Stimulated activated CD4-positive, alpha-beta T cell treated with anti-CD3 and anti-CD28 coated beads, Interleukin-4, amount 100 ng/mL, for 24 hours (primary cell): ENCODE measurements around the gene COL9A3.
A peak's percentile ranks its signal among the peaks of the same experiment; 100 is the strongest.

Experiments
- DNase-seq: peaks from one replicate; pipeline ENCODE4 v3.0.0-alpha.2; 2020

COL9A3 gene

GRCh38 chr20:62861726-62862336 is 45.0 kb downstream of the COL9A3 start, which contains the start of gene TCFL5:
Gene TCFL5, minus strand, starts transcription at chr20:62861822. Its CDS starts 152 bp downstream, at chr20:62861670.
- peak; percentile 93 for DNase-seq

DNA sequence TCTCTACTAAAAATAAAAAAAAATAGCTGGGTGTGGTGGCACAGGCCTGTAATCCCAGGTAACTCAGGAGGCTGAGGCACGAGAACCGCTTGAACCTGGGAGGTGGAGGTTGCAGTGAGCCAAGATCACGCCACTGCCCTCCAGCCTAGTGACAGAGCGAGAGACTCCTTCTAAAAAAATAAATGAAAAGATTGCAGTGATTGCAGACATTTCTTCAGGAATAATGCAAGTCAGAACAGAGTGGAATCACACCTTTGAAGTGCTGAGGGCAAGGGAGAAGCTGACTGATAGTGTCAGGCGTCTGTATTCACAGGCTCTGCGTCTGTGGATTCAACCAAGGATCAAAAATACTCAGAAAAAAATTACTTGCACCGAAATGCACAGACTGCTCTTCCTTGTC is 47.4 kb downstream of the COL9A3 start:
- no peak for DNase-seq

GRCh38 chr20:62872184-62872847 is 55.5 kb downstream of the COL9A3 start:
- no peak for DNase-seq

GRCh38 chr20:62872862-62873261 is 56.0 kb downstream of the COL9A3 start:
- no peak for DNase-seq

DNA sequence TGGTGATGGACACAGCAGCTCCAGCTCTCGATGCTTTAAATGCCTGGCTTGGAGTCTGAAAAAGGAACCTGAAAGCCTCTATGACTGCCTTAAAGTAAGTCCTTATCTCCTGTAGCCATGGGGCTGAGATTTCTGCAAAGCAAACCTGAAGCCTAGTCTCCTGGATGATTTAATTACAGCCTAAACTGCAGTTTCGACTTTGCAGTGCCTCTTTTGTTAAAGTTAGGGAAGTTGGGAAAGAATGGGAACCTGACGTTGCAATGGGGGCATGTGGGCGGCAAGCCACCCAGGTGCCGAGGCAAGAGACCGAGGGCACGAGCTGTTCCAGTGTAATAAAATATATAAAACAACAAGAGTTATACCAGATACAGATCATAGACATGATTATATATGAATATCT is 56.4 kb downstream of the COL9A3 start:
- DNase-seq = no peak

DNA sequence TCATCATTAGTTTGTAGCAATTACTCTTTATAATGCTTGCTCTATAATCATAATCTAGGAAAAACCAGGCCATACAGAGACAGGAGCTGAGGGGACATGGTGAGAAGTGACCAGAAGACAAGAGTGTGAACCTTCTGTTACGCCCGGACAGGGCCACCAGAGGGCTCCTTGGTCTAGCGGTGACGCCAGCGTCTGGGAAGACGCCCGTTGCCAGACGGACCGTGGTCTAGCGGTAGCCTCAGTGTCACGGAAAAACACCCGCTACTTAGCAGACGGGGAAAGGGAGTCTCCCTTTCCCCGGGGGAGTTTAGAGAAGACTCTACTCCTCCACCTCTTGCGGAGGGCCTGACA is 56.8 kb downstream of the COL9A3 start:
- peak; percentile 22 for DNase-seq

DNA sequence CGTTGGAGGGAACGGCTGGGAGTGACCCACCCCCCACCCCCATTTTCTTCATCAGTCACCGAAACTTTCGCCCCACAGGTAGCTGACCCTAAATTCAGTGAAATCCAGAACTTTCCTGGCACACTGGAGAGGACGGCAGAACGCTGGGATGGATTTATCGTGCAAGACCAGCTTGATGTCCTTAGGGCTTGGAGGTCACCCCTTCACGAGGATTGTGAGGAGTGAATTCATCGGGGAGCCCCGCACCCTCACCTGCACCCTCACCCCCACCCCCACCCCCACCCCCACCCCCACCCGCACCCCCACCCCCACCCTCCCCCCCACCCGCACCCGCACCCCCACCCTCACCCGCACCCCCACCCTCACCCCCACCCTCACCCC is 58.1 kb downstream of the COL9A3 start:
- no peak for DNase-seq

DNA sequence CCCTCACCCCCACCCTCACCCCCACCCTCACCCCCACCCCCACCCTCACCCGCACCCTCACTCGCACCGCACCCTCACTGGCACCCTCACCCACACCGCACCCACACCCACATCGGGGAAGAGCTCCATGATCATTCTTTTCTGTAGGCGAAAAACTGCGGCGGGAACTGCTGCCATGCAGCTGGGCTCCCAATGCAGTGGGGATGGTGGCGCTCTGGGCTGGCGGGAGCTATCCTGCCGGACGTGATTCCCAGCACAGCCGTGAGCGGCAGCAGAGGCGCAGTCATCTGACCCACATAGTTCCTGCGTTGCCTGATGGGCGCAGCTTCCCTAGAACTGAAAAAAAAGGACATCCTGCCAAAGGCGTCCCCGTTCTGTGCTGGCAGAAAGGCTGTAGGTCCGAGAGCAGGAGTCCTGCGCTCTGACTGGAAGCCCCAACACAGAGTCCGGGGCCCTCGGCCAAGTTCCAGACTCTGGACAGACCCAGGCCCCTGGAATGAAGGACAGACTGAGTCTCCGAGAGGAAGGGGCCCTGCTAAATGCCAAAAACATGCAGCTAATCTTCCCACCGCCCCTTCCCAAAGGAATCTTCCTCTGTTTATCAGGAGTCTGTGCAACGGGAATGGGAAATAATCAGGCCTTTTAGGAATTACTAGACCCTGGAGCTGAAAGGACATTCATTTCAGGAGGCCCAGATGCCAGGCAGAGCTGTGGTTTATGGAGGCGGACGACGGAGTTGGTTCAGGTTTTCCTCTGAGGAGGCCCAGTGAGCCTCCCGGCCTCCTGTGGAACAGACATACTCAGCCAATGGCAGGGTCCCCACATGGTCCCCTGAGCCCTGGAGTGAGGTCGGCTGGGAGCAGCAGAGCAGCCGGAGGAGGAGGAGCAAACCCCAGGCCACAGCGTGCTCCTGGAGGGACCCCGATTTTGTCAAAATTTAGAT is 58.8 kb downstream of the COL9A3 start:
- no peak for DNase-seq

DNA sequence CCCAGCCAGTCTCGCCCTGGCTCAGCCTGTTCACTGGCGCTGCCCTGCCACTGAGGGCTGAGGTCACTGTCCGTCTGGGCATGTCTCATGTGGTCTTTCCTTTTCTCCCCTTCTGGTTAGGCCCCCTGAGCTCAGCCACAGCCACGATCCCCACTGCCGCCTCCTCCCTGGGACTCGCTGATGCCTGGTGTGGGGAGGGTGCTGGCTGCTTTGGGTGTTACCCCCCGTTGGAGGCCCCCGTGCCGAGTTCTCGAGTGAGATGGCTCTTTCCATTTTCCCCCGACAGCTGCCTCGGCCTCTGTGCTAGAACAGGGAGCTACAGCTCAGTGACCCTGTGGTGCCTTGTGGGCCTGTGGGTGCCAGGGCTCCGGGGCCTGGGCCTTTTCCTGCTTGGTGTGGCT is 59.7 kb downstream of the COL9A3 start:
- no peak for DNase-seq

DNA sequence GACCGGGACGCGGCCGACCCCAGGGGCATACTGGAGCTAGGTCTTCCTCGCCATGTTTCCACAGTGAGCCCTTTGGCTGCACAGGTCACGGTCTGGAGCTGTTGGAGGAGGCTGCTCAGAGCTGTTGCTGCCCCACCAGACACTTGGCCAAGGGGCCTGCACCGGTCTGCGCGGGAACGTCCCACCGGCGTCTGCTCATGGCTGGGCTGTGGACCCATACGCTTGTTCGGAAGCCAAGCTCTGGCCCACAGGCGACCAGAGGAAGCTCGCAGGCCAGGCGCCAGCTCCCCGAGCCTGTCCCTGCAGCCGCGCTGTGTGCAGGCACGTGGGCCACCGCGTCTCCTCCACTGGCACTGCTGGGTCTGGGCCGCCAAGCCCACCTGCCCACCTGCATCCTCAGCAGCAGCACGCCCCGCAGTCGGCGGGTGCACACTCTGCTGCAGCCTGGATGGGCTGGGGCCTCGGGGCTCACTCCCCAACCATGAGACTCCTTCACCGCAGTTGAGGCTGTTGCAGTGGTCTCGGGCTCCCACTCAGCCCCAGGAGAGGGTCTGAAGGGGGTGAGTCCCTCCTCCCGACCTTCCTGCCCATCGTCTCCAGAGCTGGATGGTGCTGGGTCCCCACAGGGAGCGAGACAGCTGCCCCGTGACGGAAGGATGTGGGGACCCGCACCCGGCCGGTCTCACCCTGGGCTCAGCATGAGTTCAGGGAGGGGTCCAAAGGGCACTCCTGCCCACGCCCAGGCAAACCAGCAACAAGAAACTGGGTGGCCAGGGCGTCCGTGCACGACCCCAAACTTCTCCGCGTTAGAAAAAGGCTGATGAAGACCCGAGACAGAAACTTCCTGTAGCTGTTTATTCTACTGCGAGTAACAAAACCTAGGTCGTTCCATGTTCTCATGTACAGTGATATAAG is 60.3 kb downstream of the COL9A3 start:
- DNase-seq = no peak

- no peak for DNase-seq
Measured at GRCh38 chr20:62878244-62879038, 61.6 kb downstream of the COL9A3 start.

- DNase-seq = no peak
Measured at GRCh38 chr20:62879275-62880146, 62.7 kb downstream of the COL9A3 start.

- DNase-seq = no peak
Measured at GRCh38 chr20:62880147-62880934, 63.5 kb downstream of the COL9A3 start.

DNA sequence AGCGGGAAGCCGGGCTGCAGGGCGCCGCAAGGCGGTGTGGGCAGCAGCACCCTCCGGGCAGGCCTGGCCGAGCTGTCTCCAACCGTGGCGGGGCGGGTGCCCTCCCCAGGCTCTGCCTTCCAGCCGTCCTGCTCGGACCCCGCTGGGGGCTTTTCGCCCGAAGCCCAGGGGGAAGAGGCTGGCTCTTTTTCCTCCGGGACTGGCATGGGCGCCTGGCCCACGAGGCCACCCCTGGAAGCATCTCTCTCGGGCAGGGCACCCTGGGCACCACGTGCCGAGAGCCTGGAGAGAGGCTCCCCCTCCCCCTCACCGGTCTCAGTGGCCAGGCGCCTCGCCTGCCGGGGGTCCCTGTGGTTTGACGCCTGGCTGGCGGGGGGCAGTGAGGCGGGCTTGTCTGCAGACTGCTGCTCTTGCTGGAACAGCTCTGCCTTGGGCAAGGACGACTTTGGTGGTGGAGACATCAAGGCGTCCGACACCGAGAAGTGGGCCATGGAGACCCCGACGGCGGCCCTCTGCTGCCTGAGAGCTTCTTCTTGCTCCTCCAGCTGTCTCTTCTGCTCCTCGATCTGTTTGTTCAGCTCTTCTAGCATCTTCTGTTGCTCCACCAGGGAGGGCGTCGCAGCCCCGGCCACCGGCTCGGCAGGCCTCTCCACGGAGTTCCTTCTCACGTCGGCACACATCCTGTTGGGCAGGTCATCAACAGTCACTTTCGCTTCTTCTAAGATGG is 64.2 kb downstream of the COL9A3 start:
- no peak for DNase-seq

DNA sequence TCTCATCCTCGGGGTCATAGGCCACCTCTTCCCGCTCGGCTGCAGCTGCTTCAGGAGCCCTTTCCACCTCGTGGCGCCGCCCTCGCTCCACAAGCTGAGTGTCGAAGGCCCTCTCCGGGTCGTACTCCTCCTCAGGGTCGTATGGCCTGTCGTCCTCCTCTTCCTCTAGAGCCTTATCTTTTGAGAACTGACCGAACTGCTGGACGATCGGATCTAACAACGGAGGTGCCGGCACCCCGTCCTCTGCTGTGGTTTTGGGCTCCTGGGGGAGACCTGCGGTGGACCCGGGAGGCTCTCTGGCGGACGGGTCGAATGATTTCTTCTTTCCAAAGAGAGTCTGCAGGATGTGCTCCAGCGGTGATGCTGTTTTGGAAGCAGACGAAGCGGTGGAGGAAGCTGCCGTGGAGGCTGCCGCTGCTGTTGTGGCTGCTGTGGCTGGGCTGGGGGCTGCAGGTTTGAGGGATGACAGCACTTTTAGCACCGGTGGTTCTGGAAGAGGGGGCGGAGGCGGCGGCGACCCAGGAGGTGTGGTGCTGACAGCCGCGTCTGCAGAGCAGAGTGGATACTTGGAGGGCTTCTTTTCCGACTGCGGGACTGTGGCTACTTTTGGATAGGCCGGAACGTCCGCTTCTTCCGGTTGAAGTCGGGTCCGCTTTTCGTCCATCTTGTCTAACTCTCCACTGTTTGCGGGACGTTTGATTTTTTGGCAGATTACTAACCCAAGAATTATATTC is 65.0 kb downstream of the COL9A3 start:
- no peak for DNase-seq

- no peak for DNase-seq
Measured at GRCh38 chr20:62882426-62882825, 65.6 kb downstream of the COL9A3 start.

- DNase-seq = no peak
Measured at GRCh38 chr20:62884556-62884955, 67.7 kb downstream of the COL9A3 start.
